T-helper 1 cell treated with Interleukin-12 subunit alpha and Interleukin-12 subunit beta and Interleukin-4 antibody, amounts not matched to agents 30 μg/mL and 1 μg/mL, for 36 hours (primary cell): Measurements from ENCODE around the gene PLEKHD1.

Experiments used
- H3K27ac Mint-ChIP-seq: one replicate; pipeline ENCODE4 v1.8.0; 2021; ENCODE audit warnings: mild to moderate bottlenecking, mixed read lengths
- H3K27me3 Mint-ChIP-seq: one replicate; pipeline ENCODE4 v1.8.0; 2021; ENCODE audit warnings: low read depth, mixed read lengths
- H3K36me3 Mint-ChIP-seq: one replicate; pipeline ENCODE4 v1.8.0; 2021; ENCODE audit warnings: low read depth, mixed read lengths
- H3K4me1 Mint-ChIP-seq: one replicate; pipeline ENCODE4 v1.8.0; 2021; ENCODE audit warnings: low read depth, mixed read lengths
- H3K4me3 Mint-ChIP-seq: one replicate; pipeline ENCODE4 v1.8.0; 2021; ENCODE audit warnings: mild to moderate bottlenecking, moderate library complexity, mixed read lengths
- H3K9me3 Mint-ChIP-seq: one replicate; pipeline ENCODE4 v1.8.0; 2021; ENCODE audit warnings: mixed read lengths

PLEKHD1 gene

GRCh38 chr14:69518289-69519101 is 34.0 kb downstream of the PLEKHD1 start:
- Mint-ChIP-seq H3K27me3 (peaks cover 32% of the 10 kb centered on the region), H3K4me1 (no peaks in the 10 kb centered on the region), H3K9me3 (peaks cover 4% of the 10 kb centered on the region), H3K4me3 (no peak overlapping the region), H3K36me3 (peaks cover 3% of the 10 kb centered on the region), H3K27ac (no peak overlapping the region)

DNA sequence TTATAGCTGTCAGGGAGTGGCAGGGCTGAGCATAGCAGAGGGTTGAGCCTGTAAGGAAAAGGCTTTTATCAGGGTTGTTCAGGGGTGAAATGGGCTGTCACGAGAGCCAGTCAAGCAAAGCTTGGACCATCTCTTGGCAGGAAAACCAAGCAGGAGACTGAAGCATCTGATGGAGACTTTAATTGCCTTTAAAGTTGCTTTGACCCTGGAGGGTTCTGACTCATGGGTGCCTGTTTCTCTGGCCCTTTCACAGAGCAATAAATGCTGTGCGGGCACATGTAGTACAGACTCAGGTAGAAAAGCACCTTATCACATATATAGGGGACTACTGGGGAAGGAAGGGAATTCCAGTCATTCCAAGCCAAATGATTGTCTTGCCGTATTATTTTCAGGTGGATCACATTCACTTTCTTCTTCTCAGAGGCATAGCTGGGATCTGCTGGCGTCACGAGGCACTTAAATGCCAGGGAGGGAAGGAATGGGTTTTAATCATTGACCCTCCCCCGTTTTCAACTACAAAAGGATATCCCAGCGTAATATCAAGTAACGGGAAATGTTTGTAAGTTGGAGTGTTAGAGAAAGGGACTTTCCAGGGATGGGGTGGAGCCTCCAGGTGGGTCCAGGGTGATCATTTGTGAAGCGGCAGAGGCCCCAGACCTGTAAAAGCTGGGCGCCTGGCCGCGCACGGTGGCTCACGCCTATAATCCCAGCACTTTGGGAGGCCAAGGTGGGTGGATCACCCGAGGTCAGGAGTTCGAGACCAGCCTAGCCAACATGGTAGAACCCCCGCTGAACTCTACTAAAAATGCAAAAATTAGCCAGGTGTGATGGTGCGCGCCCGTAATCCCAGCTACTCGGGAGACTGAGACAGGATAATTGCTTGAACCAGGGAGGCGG is 34.9 kb downstream of the PLEKHD1 start:
- no peak overlapping the region for H3K27ac Mint-ChIP-seq
- peaks cover 23% of the 10 kb centered on the region for H3K27me3 Mint-ChIP-seq
- no peak overlapping the region for H3K4me3 Mint-ChIP-seq
- peaks cover 4% of the 10 kb centered on the region for H3K9me3 Mint-ChIP-seq
- no peaks in the 10 kb centered on the region for H3K4me1 Mint-ChIP-seq
- peaks cover 3% of the 10 kb centered on the region for H3K36me3 Mint-ChIP-seq

DNA sequence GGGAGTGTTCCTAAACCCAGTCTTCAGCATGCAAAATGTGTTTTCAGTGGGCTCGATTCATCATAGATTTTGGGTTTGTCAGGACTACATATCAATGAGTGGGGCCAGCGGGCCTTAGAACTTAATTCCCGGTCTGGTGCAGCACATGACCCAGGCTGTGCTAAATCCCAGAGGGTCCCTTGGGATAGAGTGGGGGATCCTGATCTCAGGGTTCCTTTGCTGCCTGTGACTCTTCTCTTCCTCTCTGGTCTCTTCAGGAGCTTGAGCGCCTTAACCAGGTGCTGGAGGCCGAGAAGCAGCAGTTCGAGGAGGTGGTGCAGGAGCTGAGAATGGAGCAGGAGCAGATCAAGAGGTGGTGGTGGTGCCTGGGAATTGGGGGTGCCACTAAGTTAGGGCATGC is 37.5 kb downstream of the PLEKHD1 start:
- Mint-ChIP-seq H3K4me3 (no peak overlapping the region), H3K9me3 (no peaks in the 10 kb centered on the region), H3K27me3 (peaks cover 7% of the 10 kb centered on the region)

GRCh38 chr14:69525896-69526295 is 41.4 kb downstream of the PLEKHD1 start:
- H3K4me1 Mint-ChIP-seq: no peaks in the 10 kb centered on the region
- no peak overlapping the region for H3K4me3 Mint-ChIP-seq
- H3K36me3 Mint-ChIP-seq: no peaks in the 10 kb centered on the region
- no peaks in the 10 kb centered on the region for H3K9me3 Mint-ChIP-seq
- peaks cover 6% of the 10 kb centered on the region for H3K27me3 Mint-ChIP-seq
- H3K27ac Mint-ChIP-seq: no peak overlapping the region

More for the DNA sequence above, 37.5 kb downstream of the PLEKHD1 start:
- Mint-ChIP-seq H3K4me1 (no peaks in the 10 kb centered on the region), H3K36me3 (no peaks in the 10 kb centered on the region), H3K27ac (no peak overlapping the region)

- no peak overlapping the region for H3K27ac Mint-ChIP-seq
- peaks cover 6% of the 10 kb centered on the region for H3K27me3 Mint-ChIP-seq
- no peaks in the 10 kb centered on the region for H3K4me1 Mint-ChIP-seq
- H3K4me3 Mint-ChIP-seq: no peak overlapping the region
- H3K9me3 Mint-ChIP-seq: no peaks in the 10 kb centered on the region
- H3K36me3 Mint-ChIP-seq: no peaks in the 10 kb centered on the region
Measured at GRCh38 chr14:69527635-69528034, 43.1 kb downstream of the PLEKHD1 start.

DNA sequence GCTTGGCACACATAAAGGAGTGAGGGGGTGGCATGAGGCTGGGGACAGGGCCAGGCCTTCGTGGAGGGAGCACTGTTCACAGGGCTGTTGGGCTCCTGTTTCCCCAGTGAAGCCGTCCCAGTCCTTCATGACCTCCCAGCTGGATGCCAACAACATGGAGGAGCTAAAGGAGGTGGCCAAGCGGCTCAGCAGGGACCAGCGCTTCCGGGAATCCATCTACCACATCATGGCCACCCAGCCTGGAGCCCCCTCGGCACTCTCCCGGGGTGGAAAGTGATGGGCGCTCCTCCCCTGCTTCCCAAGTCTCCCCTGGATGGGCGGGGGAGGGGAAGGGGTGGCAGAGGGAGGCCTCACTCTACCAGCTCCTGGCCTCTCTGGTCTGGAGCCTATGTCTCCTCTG is 43.6 kb downstream of the PLEKHD1 start:
- no peaks in the 10 kb centered on the region for H3K36me3 Mint-ChIP-seq
- H3K27me3 Mint-ChIP-seq: peaks cover 10% of the 10 kb centered on the region
- H3K4me1 Mint-ChIP-seq: no peaks in the 10 kb centered on the region
- H3K9me3 Mint-ChIP-seq: no peaks in the 10 kb centered on the region
- no peak overlapping the region for H3K4me3 Mint-ChIP-seq
- no peak overlapping the region for H3K27ac Mint-ChIP-seq

- Mint-ChIP-seq H3K27ac (no peak overlapping the region), H3K27me3 (peaks cover 18% of the 10 kb centered on the region), H3K36me3 (no peaks in the 10 kb centered on the region), H3K4me3 (no peak overlapping the region), H3K9me3 (no peaks in the 10 kb centered on the region), H3K4me1 (no peaks in the 10 kb centered on the region)
Measured at GRCh38 chr14:69528930-69529329, 44.4 kb downstream of the PLEKHD1 start.

- Mint-ChIP-seq H3K4me3 (no peak overlapping the region), H3K9me3 (no peaks in the 10 kb centered on the region), H3K27ac (no peak overlapping the region), H3K36me3 (no peaks in the 10 kb centered on the region), H3K4me1 (no peaks in the 10 kb centered on the region), H3K27me3 (peaks cover 19% of the 10 kb centered on the region)
Measured at GRCh38 chr14:69529563-69529962, 45.0 kb downstream of the PLEKHD1 start.

DNA sequence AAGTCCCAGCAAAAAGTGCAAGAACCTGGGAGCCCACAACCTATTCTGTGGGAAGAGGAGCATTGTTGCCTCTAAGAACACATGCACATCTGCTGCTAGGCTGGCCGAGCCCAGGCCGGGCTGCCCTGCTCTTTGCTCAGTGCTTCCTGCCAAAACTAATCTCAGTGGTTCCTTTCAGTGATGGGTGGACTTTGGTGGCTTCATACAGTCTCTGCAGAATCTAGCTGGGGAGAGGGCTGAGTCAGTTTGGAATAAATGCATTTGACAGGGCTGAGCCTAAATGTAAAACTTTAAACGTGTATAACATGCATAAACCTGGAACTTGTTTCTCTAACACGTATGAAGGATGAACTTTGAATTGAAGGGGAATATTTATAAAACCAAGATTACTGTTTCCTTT is 45.6 kb downstream of the PLEKHD1 start:
- Mint-ChIP-seq H3K27ac (no peak overlapping the region), H3K27me3 (peaks cover 24% of the 10 kb centered on the region), H3K9me3 (no peaks in the 10 kb centered on the region), H3K4me3 (no peak overlapping the region), H3K4me1 (no peaks in the 10 kb centered on the region), H3K36me3 (no peaks in the 10 kb centered on the region)

GRCh38 chr14:69531135-69531534 is 46.6 kb downstream of the PLEKHD1 start:
- Mint-ChIP-seq H3K36me3 (no peaks in the 10 kb centered on the region), H3K27me3 (peaks cover 35% of the 10 kb centered on the region), H3K9me3 (no peaks in the 10 kb centered on the region), H3K4me3 (no peak overlapping the region), H3K4me1 (no peaks in the 10 kb centered on the region), H3K27ac (no peak overlapping the region)

DNA sequence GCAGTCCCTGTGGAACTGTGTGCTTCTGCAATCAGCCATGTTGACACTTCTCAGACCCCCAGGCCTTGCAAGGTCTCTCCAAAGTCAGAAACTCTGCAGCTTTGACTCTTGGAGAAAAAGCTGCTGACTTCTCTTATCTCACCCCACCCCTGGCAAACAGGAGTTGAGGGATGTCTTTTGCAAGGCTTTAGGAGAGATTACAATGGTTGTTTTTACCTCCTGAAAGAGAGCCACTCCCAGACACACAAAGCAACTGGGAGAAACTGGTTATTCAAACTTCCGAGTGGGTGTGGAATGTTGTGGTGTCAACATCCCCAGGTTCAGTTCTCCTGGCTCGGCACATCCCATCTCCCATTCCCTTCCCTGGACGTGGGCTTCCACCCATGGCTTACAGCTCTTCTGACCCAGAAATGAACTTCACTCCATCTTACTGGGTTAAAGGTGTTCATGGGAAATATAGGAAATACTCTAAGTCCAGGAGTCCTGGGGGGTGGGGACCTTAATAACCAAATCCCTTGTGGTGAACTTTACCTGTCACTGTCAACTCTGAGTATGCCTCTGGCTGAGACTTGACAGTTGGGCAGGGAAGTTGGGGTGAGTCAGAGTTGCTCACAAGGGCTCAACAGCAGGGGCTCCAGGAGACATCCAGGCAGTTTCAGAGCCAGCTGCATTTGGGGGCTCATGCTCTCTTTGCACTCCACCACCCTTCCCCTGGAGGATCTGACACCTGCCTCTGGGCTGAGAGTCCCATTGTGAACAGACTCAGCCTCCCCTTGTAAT is 48.2 kb downstream of the PLEKHD1 start:
- no peak overlapping the region for H3K4me3 Mint-ChIP-seq
- peaks cover 50% of the 10 kb centered on the region for H3K27me3 Mint-ChIP-seq
- H3K4me1 Mint-ChIP-seq: no peaks in the 10 kb centered on the region
- no peaks in the 10 kb centered on the region for H3K9me3 Mint-ChIP-seq
- H3K36me3 Mint-ChIP-seq: no peaks in the 10 kb centered on the region
- no peak overlapping the region for H3K27ac Mint-ChIP-seq

DNA sequence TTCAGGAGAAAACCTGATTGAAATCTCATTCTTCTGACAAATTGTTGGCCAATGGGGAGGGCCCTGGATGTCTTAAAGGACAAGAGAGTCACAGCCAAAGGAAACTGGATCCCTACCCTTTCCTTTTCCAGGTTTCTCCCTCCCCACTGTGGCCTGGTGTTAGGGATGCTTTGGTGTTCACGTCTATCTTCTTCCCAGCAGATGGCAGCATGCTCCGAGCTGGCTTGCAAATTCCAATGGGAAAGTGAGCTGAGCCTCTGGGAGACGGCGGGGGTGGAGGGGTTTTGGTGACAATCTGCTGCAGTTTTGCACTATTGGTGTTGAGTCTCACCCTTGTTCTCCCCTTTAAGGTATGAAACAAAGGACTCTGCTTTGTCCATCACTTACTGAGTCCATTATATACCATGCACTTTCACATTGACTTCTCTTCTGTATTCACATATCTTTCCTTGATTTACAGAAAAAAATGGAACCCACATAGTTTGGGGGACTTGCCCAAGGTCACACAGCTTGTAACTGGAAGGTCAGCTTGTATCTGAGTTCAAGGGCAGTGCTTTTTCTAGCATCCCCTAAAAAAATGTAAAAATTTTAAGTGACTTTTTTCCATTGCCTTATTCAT is 50.8 kb downstream of the PLEKHD1 start:
- no peaks in the 10 kb centered on the region for H3K4me1 Mint-ChIP-seq
- H3K27me3 Mint-ChIP-seq: peaks cover 57% of the 10 kb centered on the region
- H3K36me3 Mint-ChIP-seq: no peaks in the 10 kb centered on the region

GRCh38 chr14:69536971-69537370 is 52.4 kb downstream of the PLEKHD1 start:
- H3K4me3 Mint-ChIP-seq: no peak overlapping the region
- H3K36me3 Mint-ChIP-seq: no peaks in the 10 kb centered on the region
- H3K9me3 Mint-ChIP-seq: no peaks in the 10 kb centered on the region
- H3K27ac Mint-ChIP-seq: no peak overlapping the region
- peaks cover 54% of the 10 kb centered on the region for H3K27me3 Mint-ChIP-seq
- H3K4me1 Mint-ChIP-seq: no peaks in the 10 kb centered on the region

More for the DNA sequence above, 50.8 kb downstream of the PLEKHD1 start:
- H3K27ac Mint-ChIP-seq: no peak overlapping the region
- H3K9me3 Mint-ChIP-seq: no peaks in the 10 kb centered on the region
- no peak overlapping the region for H3K4me3 Mint-ChIP-seq

DNA sequence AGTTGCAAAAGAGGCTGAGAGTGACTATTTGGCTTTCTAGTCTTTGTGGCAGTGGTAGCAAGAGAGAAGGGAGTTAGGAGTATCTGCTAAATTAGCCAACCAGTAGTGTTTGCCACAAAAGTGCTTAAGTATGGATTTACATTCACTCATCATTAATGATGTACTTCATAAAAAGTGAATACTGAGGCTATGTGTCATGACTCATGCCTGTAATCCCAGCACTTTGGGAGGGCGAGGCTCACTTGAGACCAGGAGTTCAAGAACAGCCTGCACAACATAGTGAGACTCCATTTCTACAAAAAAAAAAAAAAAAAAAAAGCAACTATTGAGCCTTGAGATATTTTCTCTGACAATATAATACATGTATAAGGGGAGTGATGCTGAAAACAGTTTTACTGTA is 53.4 kb downstream of the PLEKHD1 start:
- Mint-ChIP-seq H3K9me3 (no peaks in the 10 kb centered on the region), H3K27ac (no peak overlapping the region), H3K27me3 (peaks cover 52% of the 10 kb centered on the region), H3K4me3 (no peak overlapping the region), H3K36me3 (no peaks in the 10 kb centered on the region), H3K4me1 (peaks cover 4% of the 10 kb centered on the region)
